Activated CD4-positive, CD25-positive, alpha-beta regulatory T cell (primary cell): ENCODE data around the gene PMFBP1.
A peak's percentile ranks its signal among the peaks of the same experiment; 100 is the strongest.
"Not testable (repeated sequence)": the region's sequence is repeated elsewhere in the genome, so short reads cannot be mapped to it uniquely, and the experiment has no call there.

Source experiments
- DNase-seq, 4 experiments: peaks; one replicate each; lab custom pipeline; 2025; lab: John Stamatoyannopoulos, UW

The PMFBP1 gene

DNA sequence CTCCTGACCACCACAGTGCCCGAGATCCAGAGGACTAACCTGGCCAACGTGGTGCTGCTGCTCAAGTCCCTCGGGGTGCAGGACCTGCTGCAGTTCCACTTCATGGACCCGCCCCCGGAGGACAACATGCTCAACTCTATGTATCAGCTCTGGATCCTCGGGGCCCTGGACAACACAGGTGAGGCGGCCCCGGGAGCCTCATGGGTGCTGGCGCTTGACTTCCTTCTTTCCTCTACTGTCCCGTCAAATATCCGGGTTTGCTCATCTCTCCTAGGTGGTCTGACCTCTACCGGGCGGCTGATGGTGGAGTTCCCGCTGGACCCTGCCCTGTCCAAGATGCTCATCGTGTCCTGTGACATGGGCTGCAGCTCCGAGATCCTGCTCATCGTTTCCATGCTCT, 64.6 kb downstream of the PMFBP1 start:
- no peak for DNase-seq

DNA sequence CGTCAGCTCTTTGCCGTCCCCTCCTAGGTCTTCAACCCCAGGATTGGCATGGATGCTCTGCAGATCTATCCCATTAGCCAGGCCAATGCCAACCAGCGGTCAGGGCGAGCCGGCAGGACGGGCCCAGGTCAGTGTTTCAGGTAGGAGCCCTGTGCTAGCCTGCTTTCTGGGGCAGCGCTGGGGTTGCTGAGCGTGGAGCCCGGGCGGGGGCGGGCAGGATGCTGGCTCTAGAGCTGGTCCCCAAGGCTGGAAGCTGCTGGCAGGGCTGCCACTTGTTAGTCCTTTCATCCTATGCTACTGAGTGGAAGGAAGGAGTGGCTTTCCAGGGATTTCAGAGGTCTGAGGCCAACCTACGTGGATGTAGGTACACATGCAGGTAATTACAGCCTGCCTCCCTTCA, 66.0 kb downstream of the PMFBP1 start:
- no peak for DNase-seq

DNA sequence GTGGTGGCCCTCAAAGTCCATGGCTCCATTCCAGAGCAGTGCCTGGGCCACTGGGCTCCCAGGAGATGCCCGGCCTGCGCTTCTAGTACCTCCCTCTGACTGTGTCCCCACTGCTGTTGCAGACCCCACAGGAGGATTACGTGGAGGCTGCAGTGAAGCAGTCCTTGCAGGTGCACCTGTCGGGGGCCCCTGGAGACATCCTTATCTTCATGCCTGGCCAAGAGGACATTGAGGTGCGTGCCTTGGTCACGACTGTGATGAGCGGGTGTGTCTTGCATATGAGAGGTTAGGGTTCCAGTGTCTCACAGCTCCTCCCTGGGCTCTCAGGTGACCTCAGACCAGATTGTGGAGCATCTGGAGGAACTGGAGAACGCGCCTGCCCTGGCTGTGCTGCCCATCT, 67.0 kb downstream of the PMFBP1 start:
- no peak for DNase-seq

- no peak for DNase-seq
These were observed 70.8 kb downstream of the PMFBP1 start for GRCh38 chr16:72101195-72101594.

DNA sequence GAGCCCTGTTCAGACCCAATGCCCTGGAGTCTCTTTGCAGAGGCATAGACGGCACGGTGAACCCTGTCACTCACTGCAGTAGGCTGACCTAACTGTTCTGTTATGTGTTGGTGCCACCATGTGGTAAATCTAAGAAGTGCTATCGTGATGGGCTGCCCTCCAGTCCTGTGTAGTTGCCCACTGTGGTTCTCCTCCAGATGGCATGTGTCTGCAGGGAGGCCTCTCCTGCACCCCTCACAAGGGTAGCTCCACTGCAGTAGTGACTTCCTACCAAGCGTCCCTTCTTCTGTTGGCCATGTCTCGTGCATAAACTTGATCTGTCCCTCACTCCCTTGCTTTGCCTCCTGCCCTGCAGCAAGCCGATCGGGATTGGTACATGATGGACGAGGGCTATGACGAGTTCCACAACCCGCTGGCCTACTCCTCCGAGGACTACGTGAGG, 72.6 kb downstream of the PMFBP1 start:
- DNase-seq = peak in 2 of 4 experiments; percentile 11 to 13

- DNase-seq = no peak
These were observed 73.0 kb downstream of the PMFBP1 start for GRCh38 chr16:72098936-72099335.

DNA sequence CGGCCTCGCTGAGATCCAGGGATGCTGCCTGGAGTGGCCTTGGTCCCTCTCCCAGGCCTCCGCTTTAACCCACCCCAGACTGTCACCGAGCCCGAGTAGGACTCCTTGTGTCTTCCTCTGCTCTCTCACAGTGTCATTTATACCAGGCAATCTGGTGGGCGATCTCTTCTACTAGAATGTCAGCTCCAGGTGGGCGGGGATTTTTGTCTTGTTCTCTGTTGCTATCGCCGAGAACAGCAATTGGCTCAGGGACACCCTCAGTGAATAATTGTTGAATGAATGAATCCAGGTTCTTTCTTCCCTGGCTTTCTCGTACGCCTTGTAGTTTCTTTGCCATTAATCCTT, 77.7 kb downstream of the PMFBP1 start:
- DNase-seq = no peak

DNA sequence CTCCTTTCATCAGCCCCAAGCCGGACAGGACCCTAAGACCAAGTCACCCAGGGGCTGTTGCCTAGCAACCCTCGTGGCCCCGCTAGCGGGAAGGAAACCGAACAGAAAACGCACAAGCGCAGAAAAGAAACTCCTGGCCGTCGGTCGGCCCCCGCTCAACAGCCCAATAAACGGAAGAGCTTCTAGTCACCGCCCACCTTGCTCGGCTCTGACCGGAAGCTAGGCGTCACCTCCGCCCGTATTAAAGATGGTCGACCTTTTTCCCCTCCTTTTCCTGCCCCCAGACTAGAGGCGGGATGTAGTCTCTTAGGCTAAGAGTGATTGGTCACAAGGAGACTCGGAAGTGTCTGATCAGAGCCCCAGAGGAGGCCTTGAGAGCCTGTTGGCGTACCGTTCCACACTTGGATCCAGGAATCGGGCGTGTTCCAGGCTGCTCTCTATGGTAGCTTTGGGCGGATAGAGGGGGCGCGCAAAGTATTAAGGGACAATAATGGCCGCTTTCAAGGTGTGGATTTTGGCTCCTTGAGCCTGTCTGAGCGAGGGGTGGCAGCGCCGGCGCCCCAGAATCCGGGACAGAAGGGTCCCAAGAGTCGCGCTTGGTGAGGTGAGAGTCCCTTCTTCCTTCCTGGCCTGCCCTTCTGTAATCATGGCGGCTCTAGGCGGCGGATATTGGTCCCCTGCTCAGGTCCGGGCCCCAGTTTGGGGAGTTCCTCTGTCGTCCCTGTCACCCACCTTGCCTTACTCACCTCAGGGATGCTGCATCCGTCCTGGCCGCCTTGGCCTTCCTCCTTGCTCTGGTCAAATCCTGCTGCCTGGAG, 78.3 kb downstream of the PMFBP1 start, which contains the start of the genes DHX38 and TXNL4B:
TSS of gene DHX38 (plus strand) at position 400 of the 818 bp plus-strand sequence. CDS start 2,311 bp downstream, outside the sequence.
TSS of gene TXNL4B (minus strand) at position 173 of the 818 bp plus-strand sequence. CDS start 2,871 bp downstream, outside the sequence.
- DNase-seq = peak; percentile 67 to 81 (median 76)

GRCh38 chr16:72092832-72093447, 79.0 kb downstream of the PMFBP1 start:
- no peak for DNase-seq

DNA sequence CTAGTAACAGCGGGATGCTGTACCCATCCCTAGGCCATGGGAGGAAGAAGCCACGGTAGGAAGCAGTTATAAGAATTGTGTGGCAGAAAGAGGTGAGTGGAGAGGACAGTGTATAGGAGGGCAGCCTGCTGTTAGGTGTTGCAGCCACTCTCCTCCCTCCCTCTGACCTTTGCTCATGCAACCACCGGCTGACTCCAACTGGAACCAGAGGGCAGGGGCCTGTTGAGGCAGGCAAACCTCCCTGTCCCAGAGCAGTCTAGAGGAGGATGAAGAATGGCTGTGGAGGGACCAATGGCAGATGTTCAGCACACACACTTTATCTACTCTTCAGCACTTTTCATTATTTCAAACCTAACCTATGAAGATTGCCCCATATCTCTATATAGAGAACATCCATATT, 80.7 kb downstream of the PMFBP1 start:
- DNase-seq = no peak

DNA sequence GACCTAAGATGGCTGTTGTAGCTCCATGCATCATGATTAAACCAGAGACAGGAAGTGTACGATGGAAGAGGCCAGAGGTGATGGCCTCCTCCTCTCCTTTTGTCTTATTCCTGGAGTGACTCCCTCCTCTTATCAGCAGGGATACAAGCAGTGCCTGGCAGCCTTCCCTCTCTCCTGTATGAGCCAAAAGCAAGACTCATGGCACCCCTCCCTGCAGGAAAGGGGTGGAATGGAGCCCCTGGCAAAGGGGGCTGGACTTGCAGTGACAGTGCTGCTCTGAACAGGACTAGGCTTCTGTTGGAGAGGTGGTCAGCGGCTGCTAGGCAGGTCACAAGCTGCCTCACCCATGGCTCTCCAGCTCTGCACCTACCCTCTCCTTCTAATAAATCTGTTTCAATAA, 87.0 kb downstream of the PMFBP1 start:
- DNase-seq = no peak

GRCh38 chr16:72084445-72084844, 87.5 kb downstream of the PMFBP1 start:
- DNase-seq = no peak

GRCh38 chr16:72083778-72084404, 88.1 kb downstream of the PMFBP1 start:
- DNase-seq = no peak

DNA sequence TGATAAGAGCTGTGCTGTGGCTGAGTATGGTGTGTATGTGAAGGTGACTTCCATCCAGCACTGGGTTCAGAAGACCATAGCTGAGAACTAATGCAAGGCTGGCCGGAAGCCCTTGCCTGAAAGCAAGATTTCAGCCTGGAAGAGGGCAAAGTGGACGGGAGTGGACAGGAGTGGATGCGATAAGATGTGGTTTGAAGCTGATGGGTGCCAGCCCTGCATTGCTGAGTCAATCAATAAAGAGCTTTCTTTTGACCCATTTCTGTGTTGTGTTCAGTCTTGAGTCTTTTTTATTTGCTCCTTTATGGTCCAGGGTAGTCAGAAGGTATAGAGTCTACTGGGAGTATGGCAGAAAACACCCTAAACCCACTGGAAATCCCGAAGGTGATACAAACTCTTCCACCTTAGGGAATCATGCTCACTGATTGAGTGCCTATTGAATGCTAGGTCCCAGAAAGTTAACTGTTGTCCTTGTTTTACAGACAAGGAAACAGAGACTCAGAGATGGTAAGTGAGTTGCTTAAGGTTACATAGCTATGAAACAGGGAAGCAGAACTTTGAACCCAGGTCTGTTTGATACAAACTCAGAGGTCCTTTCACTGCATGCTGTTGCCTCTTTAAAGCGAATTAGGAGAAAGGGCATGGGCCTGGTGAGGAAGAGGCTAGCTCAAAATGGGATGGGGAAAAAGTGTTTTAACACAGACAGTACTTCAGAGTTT, 94.8 kb downstream of the PMFBP1 start:
- DNase-seq = not testable (repeated sequence)

- DNase-seq = not testable (repeated sequence)
These were observed 96.9 kb downstream of the PMFBP1 start for GRCh38 chr16:72075067-72075466.

DNA sequence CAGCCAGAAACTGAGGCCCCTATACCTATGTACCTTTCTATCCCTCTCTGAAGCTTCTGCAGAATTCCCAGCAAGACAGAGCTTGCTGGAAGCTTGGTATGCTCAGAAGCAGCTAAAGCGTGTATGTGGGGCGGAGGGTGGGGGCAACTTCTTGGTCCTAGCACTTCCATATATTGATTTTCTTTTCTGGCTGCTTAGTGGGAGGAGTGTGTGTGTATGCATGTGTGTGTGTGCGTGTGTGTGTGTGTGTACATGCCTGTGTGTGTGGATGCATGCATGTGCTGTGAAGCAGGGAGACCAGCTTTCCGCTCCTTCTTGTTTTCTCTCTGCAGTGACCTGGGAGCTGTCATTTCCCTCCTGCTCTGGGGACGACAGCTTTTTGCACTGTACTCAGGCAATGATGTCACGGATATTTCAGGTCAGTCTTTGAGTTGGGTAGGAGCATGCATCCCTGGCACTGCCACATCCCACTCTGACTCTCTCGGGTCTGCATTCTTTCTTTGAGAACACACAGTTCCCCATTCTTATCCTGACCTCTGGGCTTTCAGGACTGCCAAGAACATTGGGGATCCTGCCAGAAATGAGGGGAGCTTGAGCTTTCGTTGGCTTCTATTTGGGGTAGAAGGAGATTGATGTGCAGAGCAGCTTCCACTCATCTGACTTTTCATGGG, 98.3 kb downstream of the PMFBP1 start:
- DNase-seq = no peak

DNA sequence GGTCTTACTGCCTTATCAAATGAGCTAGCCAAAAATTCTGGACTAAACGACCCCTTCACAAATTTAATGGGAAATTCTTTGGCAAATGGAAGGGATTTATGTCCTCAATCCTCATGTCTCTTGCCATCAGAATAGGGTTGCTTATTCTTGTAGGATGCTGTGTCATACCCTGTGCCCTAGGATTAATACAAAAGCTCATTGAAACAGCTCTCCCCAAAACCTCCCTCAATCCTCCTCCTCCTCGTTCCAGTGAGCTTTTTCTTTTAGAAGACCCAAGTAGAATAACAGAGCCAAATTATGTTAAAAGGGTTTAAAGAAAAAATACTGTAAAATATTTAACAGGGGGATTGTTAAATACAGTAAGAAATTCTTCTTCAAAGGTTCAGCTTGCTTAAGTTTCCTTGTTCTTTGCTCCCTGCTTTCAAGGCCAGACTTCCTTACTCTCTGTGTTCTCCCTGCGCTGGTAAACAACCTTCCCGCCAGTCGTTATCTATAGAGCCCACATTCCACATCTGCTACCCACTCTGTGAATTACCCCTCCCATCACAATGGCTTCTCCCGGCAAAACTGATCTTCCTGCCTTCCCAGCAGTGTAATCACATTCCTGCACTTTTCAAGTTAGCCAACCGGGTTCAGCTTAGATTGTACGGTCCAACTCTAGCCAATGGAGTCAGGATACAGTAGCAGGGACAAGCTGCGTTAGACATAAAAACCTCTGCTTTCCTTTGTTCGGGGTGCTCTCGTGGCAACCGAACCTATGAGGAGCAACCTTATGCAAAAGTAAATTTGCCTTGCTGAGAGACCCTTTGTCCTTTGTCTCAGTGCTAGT, 99.2 kb downstream of the PMFBP1 start:
- no peak for DNase-seq
